NCI-H1436 treated with DMSO at 0.1 percent for 48 hours (cell line): ENCODE measurements around the gene OMG.
"Not testable (repeated sequence)": the region's sequence is repeated elsewhere in the genome, so short reads cannot be mapped to it uniquely, and the experiment has no call there.

Experiments used
- DNase-seq: peaks from one replicate; lab custom pipeline; 2025; lab: John Stamatoyannopoulos, UW

OMG gene

GRCh38 chr17:31297090-31297489 lies at the start of gene OMG:
TSS of gene OMG (minus strand) at chr17:31297239. CDS start at chr17:31296331, 908 bp downstream.
- DNase-seq: no peak

- not testable (repeated sequence) for DNase-seq
These were observed 48.2 kb upstream of the OMG start for GRCh38 chr17:31345191-31345747.

GRCh38 chr17:31339906-31340661 lies 43.0 kb upstream of the OMG start:
- no peak for DNase-seq

GRCh38 chr17:31329221-31329620 lies 32.2 kb upstream of the OMG start:
- no peak for DNase-seq

- no peak for DNase-seq
These were observed 31.1 kb upstream of the OMG start for GRCh38 chr17:31328160-31328535.

- no peak for DNase-seq
These were observed 30.6 kb upstream of the OMG start for GRCh38 chr17:31327534-31328159.

GRCh38 chr17:31323551-31323950 lies 26.5 kb upstream of the OMG start:
- DNase-seq: no peak

GRCh38 chr17:31321966-31322365 lies 24.9 kb upstream of the OMG start:
- no peak for DNase-seq

- no peak for DNase-seq
These were observed 24.4 kb upstream of the OMG start, which contains the start of gene EVI2A for GRCh38 chr17:31321481-31321880. TSS of gene EVI2A (minus strand) at chr17:31321622. CDS start at chr17:31319013, 2,609 bp downstream.

GRCh38 chr17:31320791-31321190 lies 23.8 kb upstream of the OMG start:
- DNase-seq: no peak

GRCh38 chr17:31320241-31320640 lies 23.2 kb upstream of the OMG start:
- DNase-seq: no peak

GRCh38 chr17:31318851-31319661 lies 22.0 kb upstream of the OMG start:
- no peak for DNase-seq

- no peak for DNase-seq
These were observed 21.3 kb upstream of the OMG start for GRCh38 chr17:31318298-31318801.

- DNase-seq: no peak
These were observed 17.7 kb upstream of the OMG start for GRCh38 chr17:31314782-31315100.

GRCh38 chr17:31313982-31314781 lies 17.1 kb upstream of the OMG start, which contains the start of gene EVI2B:
TSS of gene EVI2B (minus strand) at chr17:31314054. CDS start at chr17:31305609, 8,445 bp downstream.
- no peak for DNase-seq

GRCh38 chr17:31312223-31312622 lies 15.2 kb upstream of the OMG start:
- not testable (repeated sequence) for DNase-seq

GRCh38 chr17:31311526-31311925 lies 14.5 kb upstream of the OMG start:
- no peak for DNase-seq

GRCh38 chr17:31310886-31311285 lies 13.8 kb upstream of the OMG start:
- DNase-seq: no peak

- no peak for DNase-seq
These were observed 13.2 kb upstream of the OMG start for GRCh38 chr17:31310260-31310659.

- DNase-seq: no peak
These were observed 12.5 kb upstream of the OMG start for GRCh38 chr17:31309556-31309955.
